Measurements from ENCODE around the gene TPRA1.

The TPRA1 gene

GRCh38 chr3:127549826-127550467 is 40.6 kb downstream of the TPRA1 start:
- H3K27ac ChIP-seq (ENCODE audit: insufficient read depth in 1 of 2, low read depth in 1 of 2, low read length in 2 of 2, poor library complexity in 1 of 2, severe bottlenecking in 2 of 2): no peak overlapping the region
- no peaks in the 10 kb centered on the region for H3K36me3 ChIP-seq (ENCODE audit: control insufficient read depth in 4 of 4, insufficient read depth in 4 of 4, low read length in 3 of 4)
- H3K4me3 ChIP-seq (ENCODE audit: control insufficient read depth in 1 of 7, extremely low read depth in 1 of 7, insufficient read depth in 4 of 7, low read depth in 2 of 7, low read length in 6 of 7): no peak overlapping the region
- peaks cover 0 to 16% (median 12%) of the 10 kb centered on the region in 4 experiments for H3K4me1 ChIP-seq (ENCODE audit: control extremely low read depth in 1 of 4, control insufficient read depth in 4 of 4, insufficient read depth in 4 of 4, low read length in 3 of 4)
- WGBS (ENCODE audit: insufficient coverage): 90% methylated on average over 7 of the region's 9 CpGs
- peaks cover 0 to 1% (median 0%) of the 10 kb centered on the region in 5 experiments for H3K27me3 ChIP-seq (replicated peaks in 2 of 5; ENCODE audit: control insufficient read depth in 4 of 5, insufficient read depth in 5 of 5, low read length in 4 of 5)
- no peak for DNase-seq
- H3K9me3 ChIP-seq (ENCODE audit: control extremely low read depth in 1 of 5, control insufficient read depth in 4 of 5, insufficient read depth in 2 of 5, low read depth in 1 of 5, low read length in 4 of 5): no peaks in the 10 kb centered on the region
- ChIA-PET POLR2A (no interaction called here), CTCF (interaction anchor here (1.3 to 2.9 kb wide), 2 partner anchors 15 to 871 kb away, joined by 6 to 12 read pairs; no protein-coding TSS in a partner anchor)

- 4% methylated on average over 29 of the region's 42 CpGs for WGBS (ENCODE audit: insufficient coverage)
- peaks cover 0 to 18% (median 12%) of the 10 kb centered on the region in 4 experiments for H3K4me1 ChIP-seq (ENCODE audit: control extremely low read depth in 1 of 4, control insufficient read depth in 4 of 4, insufficient read depth in 4 of 4, low read length in 3 of 4)
- DNase-seq: peak; percentile 62 to 84 (median 83)
- H3K27me3 ChIP-seq (replicated peaks in 2 of 5; ENCODE audit: control insufficient read depth in 4 of 5, insufficient read depth in 5 of 5, low read length in 4 of 5): peaks cover 0 to 5% (median 0%) of the 10 kb centered on the region in 5 experiments
- CTCF ChIA-PET: interaction anchor here (0.6 to 3.9 kb wide), 16 partner anchors 9 to 1413 kb away, joined by 3 to 17 read pairs (median 4); no protein-coding TSS in a partner anchor
- H3K4me3 ChIP-seq (ENCODE audit: control insufficient read depth in 1 of 7, extremely low read depth in 1 of 7, insufficient read depth in 4 of 7, low read depth in 2 of 7, low read length in 6 of 7): peak overlapping the region; percentile 23 to 81 (median 62)
- no peak overlapping the region for H3K27ac ChIP-seq (ENCODE audit: insufficient read depth in 1 of 2, low read depth in 1 of 2, low read length in 2 of 2, poor library complexity in 1 of 2, severe bottlenecking in 2 of 2)
- no peaks in the 10 kb centered on the region for H3K9me3 ChIP-seq (ENCODE audit: control extremely low read depth in 1 of 5, control insufficient read depth in 4 of 5, insufficient read depth in 2 of 5, low read depth in 1 of 5, low read length in 4 of 5)
- POLR2A ChIA-PET: no interaction called here
- H3K36me3 ChIP-seq (ENCODE audit: control insufficient read depth in 4 of 4, insufficient read depth in 4 of 4, low read length in 3 of 4): no peaks in the 10 kb centered on the region
Measured at GRCh38 chr3:127547761-127548605, 42.5 kb downstream of the TPRA1 start.

- H3K4me1 ChIP-seq (ENCODE audit: control extremely low read depth in 1 of 4, control insufficient read depth in 4 of 4, insufficient read depth in 4 of 4, low read length in 3 of 4): peaks cover 0 to 18% (median 12%) of the 10 kb centered on the region in 4 experiments
- no peaks in the 10 kb centered on the region for H3K9me3 ChIP-seq (ENCODE audit: control extremely low read depth in 1 of 5, control insufficient read depth in 4 of 5, insufficient read depth in 2 of 5, low read depth in 1 of 5, low read length in 4 of 5)
- no peaks in the 10 kb centered on the region for H3K36me3 ChIP-seq (ENCODE audit: control insufficient read depth in 4 of 4, insufficient read depth in 4 of 4, low read length in 3 of 4)
- H3K27ac ChIP-seq (ENCODE audit: insufficient read depth in 1 of 2, low read depth in 1 of 2, low read length in 2 of 2, poor library complexity in 1 of 2, severe bottlenecking in 2 of 2): no peak overlapping the region
- ChIA-PET CTCF (interaction anchor here (0.7 to 3.9 kb wide), 13 partner anchors 9 to 1415 kb away, joined by 3 to 17 read pairs (median 5); no protein-coding TSS in a partner anchor), POLR2A (no interaction called here)
- peak in 2 of 3 donors; percentile 26 to 45 for DNase-seq
- 1% methylated on average over 16 of the region's 24 CpGs for WGBS (ENCODE audit: insufficient coverage)
- H3K27me3 ChIP-seq (replicated peaks in 2 of 5; ENCODE audit: control insufficient read depth in 4 of 5, insufficient read depth in 5 of 5, low read length in 4 of 5): peaks cover 0 to 5% (median 0%) of the 10 kb centered on the region in 5 experiments
- H3K4me3 ChIP-seq (ENCODE audit: control insufficient read depth in 1 of 7, extremely low read depth in 1 of 7, insufficient read depth in 4 of 7, low read depth in 2 of 7, low read length in 6 of 7): peak overlapping the region in 3 of 7 experiments; percentile 33 to 70 (median 36)
Measured at GRCh38 chr3:127546970-127547733, 43.4 kb downstream of the TPRA1 start.

GRCh38 chr3:127546554-127546953 is 44.0 kb downstream of the TPRA1 start:
- peaks cover 0 to 18% (median 12%) of the 10 kb centered on the region in 4 experiments for H3K4me1 ChIP-seq (ENCODE audit: control extremely low read depth in 1 of 4, control insufficient read depth in 4 of 4, insufficient read depth in 4 of 4, low read length in 3 of 4)
- DNase-seq: no peak
- WGBS (ENCODE audit: insufficient coverage): 77% methylated on average over 5 of the region's 6 CpGs
- H3K9me3 ChIP-seq (ENCODE audit: control extremely low read depth in 1 of 5, control insufficient read depth in 4 of 5, insufficient read depth in 2 of 5, low read depth in 1 of 5, low read length in 4 of 5): no peaks in the 10 kb centered on the region
- H3K36me3 ChIP-seq (ENCODE audit: control insufficient read depth in 4 of 4, insufficient read depth in 4 of 4, low read length in 3 of 4): no peaks in the 10 kb centered on the region
- H3K4me3 ChIP-seq (ENCODE audit: control insufficient read depth in 1 of 7, extremely low read depth in 1 of 7, insufficient read depth in 4 of 7, low read depth in 2 of 7, low read length in 6 of 7): no peak overlapping the region
- ChIA-PET POLR2A (no interaction called here), CTCF (interaction anchor here (1.1 to 3.9 kb wide), 9 partner anchors 9 to 1414 kb away, joined by 3 to 17 read pairs (median 5); no protein-coding TSS in a partner anchor)
- peaks cover 0 to 7% (median 0%) of the 10 kb centered on the region in 5 experiments for H3K27me3 ChIP-seq (replicated peaks in 2 of 5; ENCODE audit: control insufficient read depth in 4 of 5, insufficient read depth in 5 of 5, low read length in 4 of 5)
- no peak overlapping the region for H3K27ac ChIP-seq (ENCODE audit: insufficient read depth in 1 of 2, low read depth in 1 of 2, low read length in 2 of 2, poor library complexity in 1 of 2, severe bottlenecking in 2 of 2)

GRCh38 chr3:127545711-127546457 is 44.6 kb downstream of the TPRA1 start:
- 90% methylated on average over 14 of the region's 14 CpGs for WGBS (ENCODE audit: insufficient coverage)
- CTCF ChIA-PET: interaction anchor here (0.6 to 3.9 kb wide), 11 partner anchors 8 to 1413 kb away, joined by 3 to 17 read pairs (median 4); no protein-coding TSS in a partner anchor
- Histone ChIP-seq H3K4me3 (ENCODE audit: control insufficient read depth in 1 of 7, extremely low read depth in 1 of 7, insufficient read depth in 4 of 7, low read depth in 2 of 7, low read length in 6 of 7) (no peak overlapping the region), H3K36me3 (ENCODE audit: control insufficient read depth in 4 of 4, insufficient read depth in 4 of 4, low read length in 3 of 4) (no peaks in the 10 kb centered on the region), H3K27ac (ENCODE audit: insufficient read depth in 1 of 2, low read depth in 1 of 2, low read length in 2 of 2, poor library complexity in 1 of 2, severe bottlenecking in 2 of 2) (no peak overlapping the region), H3K9me3 (ENCODE audit: control extremely low read depth in 1 of 5, control insufficient read depth in 4 of 5, insufficient read depth in 2 of 5, low read depth in 1 of 5, low read length in 4 of 5) (no peaks in the 10 kb centered on the region), H3K27me3 (replicated peaks in 2 of 5; ENCODE audit: control insufficient read depth in 4 of 5, insufficient read depth in 5 of 5, low read length in 4 of 5) (peaks cover 0 to 7% (median 0%) of the 10 kb centered on the region in 5 experiments), H3K4me1 (ENCODE audit: control extremely low read depth in 1 of 4, control insufficient read depth in 4 of 4, insufficient read depth in 4 of 4, low read length in 3 of 4) (peaks cover 0 to 18% (median 12%) of the 10 kb centered on the region in 4 experiments)
- POLR2A ChIA-PET: no interaction called here
- no peak for DNase-seq

- H3K4me1 ChIP-seq (ENCODE audit: control extremely low read depth in 1 of 4, control insufficient read depth in 4 of 4, insufficient read depth in 4 of 4, low read length in 3 of 4): peaks cover 0 to 18% (median 12%) of the 10 kb centered on the region in 4 experiments
- CTCF ChIA-PET: interaction anchor here (0.6 to 3.9 kb wide), 11 partner anchors 8 to 862 kb away, joined by 3 to 13 read pairs (median 3); no protein-coding TSS in a partner anchor
- peaks cover 0 to 6% (median 0%) of the 10 kb centered on the region in 5 experiments for H3K27me3 ChIP-seq (replicated peaks in 2 of 5; ENCODE audit: control insufficient read depth in 4 of 5, insufficient read depth in 5 of 5, low read length in 4 of 5)
- H3K36me3 ChIP-seq (ENCODE audit: control insufficient read depth in 4 of 4, insufficient read depth in 4 of 4, low read length in 3 of 4): no peaks in the 10 kb centered on the region
- no peaks in the 10 kb centered on the region for H3K9me3 ChIP-seq (ENCODE audit: control extremely low read depth in 1 of 5, control insufficient read depth in 4 of 5, insufficient read depth in 2 of 5, low read depth in 1 of 5, low read length in 4 of 5)
- WGBS (ENCODE audit: insufficient coverage): 97% methylated on average over 5 of the region's 8 CpGs
- H3K4me3 ChIP-seq (ENCODE audit: control insufficient read depth in 1 of 7, extremely low read depth in 1 of 7, insufficient read depth in 4 of 7, low read depth in 2 of 7, low read length in 6 of 7): no peak overlapping the region
- POLR2A ChIA-PET: no interaction called here
- DNase-seq: no peak
- no peak overlapping the region for H3K27ac ChIP-seq (ENCODE audit: insufficient read depth in 1 of 2, low read depth in 1 of 2, low read length in 2 of 2, poor library complexity in 1 of 2, severe bottlenecking in 2 of 2)
Measured at GRCh38 chr3:127545216-127545615, 45.3 kb downstream of the TPRA1 start.

All from common myeloid progenitor, CD34-positive (primary cell).